ENCODE measurements around the gene SLC39A1.

The SLC39A1 gene

GRCh38 chr1:153973071-153973470, 9.7 kb upstream of the SLC39A1 start:
- TF ChIP-seq CTCF (IDR thresholded peaks at IDR 0.05; ENCODE audit: low read length, missing control alignments), result no peak
- H3K4me3 ChIP-seq (replicated peaks; ENCODE audit: low read depth, low read length), result no peak overlapping the region
- DNase-seq (ENCODE audit: low read depth), result no peak

- TF ChIP-seq CTCF (IDR thresholded peaks at IDR 0.05; ENCODE audit: low read length, missing control alignments), result no peak
- no peak for DNase-seq (ENCODE audit: low read depth)
- no peak overlapping the region for H3K4me3 ChIP-seq (replicated peaks; ENCODE audit: low read depth, low read length)
These were observed 7.0 kb upstream of the SLC39A1 start for GRCh38 chr1:153970346-153970745.

- H3K4me3 ChIP-seq (replicated peaks; ENCODE audit: low read depth, low read length), result no peak overlapping the region
- TF ChIP-seq CTCF (IDR thresholded peaks at IDR 0.05; ENCODE audit: low read length, missing control alignments), result no peak
- no peak for DNase-seq (ENCODE audit: low read depth)
These were observed 5.6 kb upstream of the SLC39A1 start for GRCh38 chr1:153968972-153969371.

GRCh38 chr1:153968408-153968807, 5.1 kb upstream of the SLC39A1 start:
- no peak for DNase-seq (ENCODE audit: low read depth)
- TF ChIP-seq CTCF (IDR thresholded peaks at IDR 0.05; ENCODE audit: low read length, missing control alignments), result no peak
- H3K4me3 ChIP-seq (replicated peaks; ENCODE audit: low read depth, low read length), result peak overlapping the region; percentile 73

- H3K4me3 ChIP-seq (replicated peaks; ENCODE audit: low read depth, low read length), result peak overlapping the region; percentile 73
- DNase-seq (ENCODE audit: low read depth), result no peak
- TF ChIP-seq CTCF (IDR thresholded peaks at IDR 0.05; ENCODE audit: low read length, missing control alignments), result no peak
These were observed 4.6 kb upstream of the SLC39A1 start for GRCh38 chr1:153968000-153968363.

GRCh38 chr1:153967107-153967999, 4.0 kb upstream of the SLC39A1 start, which contains the start of gene CREB3L4:
Gene CREB3L4 (plus strand): TSS chr1:153967902. CDS start chr1:153968526, 624 bp downstream.
- peak within 1 kb of the TSS; percentile 73 for H3K4me3 ChIP-seq (replicated peaks; ENCODE audit: low read depth, low read length)
- peak; percentile 51 for TF ChIP-seq CTCF (IDR thresholded peaks at IDR 0.05; ENCODE audit: low read length, missing control alignments)
- DNase-seq (ENCODE audit: low read depth), result peak; percentile 99

Measured in fibroblast of pulmonary artery (primary cell).